AG04450 (cell line): ENCODE measurements around the gene FBXL3. TPM values are rescaled to one million over a fixed set of nuclear protein-coding genes. Genes with fewer than 3 reads are reported as not detected.

ENCODE experiments used
- CTCF ChIA-PET: fragments of 300-600, 350-600 bp; formaldehyde crosslinking; extraction: SDS; loops from one replicate; lab custom pipeline; 2022; ENCODE audit warnings: antibody characterized with exemption, inconsistent platforms; lab: Charles Lee
- POLR2A ChIA-PET: fragments of 350-600 bp; formaldehyde crosslinking; extraction: SDS; loops from one replicate; lab custom pipeline; 2021; ENCODE audit warnings: antibody characterized with exemption, inconsistent platforms; lab: Yijun Ruan, JAX
- DNase-seq: peaks from one replicate; pipeline ENCODE4 v3.0.0-alpha.2; 2011; ENCODE audit warnings: low read depth, low spot score
- H3K27ac ChIP-seq: one replicate; pipeline ENCODE4 v1.5.1; 2012; ENCODE audit warnings: low read depth, low read length, control low read depth
- H3K27me3 ChIP-seq: one replicate; pipeline ENCODE4 v1.6.0; 2012; ENCODE audit warnings: low read length; ENCODE audit not compliant: control insufficient read depth, insufficient read depth
- H3K4me3 ChIP-seq: 2 replicates; pipeline ENCODE4 v1.5.1; 2011; ENCODE audit warnings: mild to moderate bottlenecking, low read depth, low read length, control low read depth
- H3K9me3 ChIP-seq: 2 replicates; pipeline ENCODE4 v1.5.1; 2012; ENCODE audit warnings: low read length; ENCODE audit not compliant: control insufficient read depth, insufficient read depth
- polyA minus RNA-seq: library from RNA; depleted of rRNA, polyadenylated mRNA; stranded (reverse); fragments of >200 nt; gene quantifications from 2 replicates; pipeline ENCODE4 v1.2.3, GENCODE V29; 2011; rRNA and poly(A)+ RNA removed
- polyA plus RNA-seq: library from polyadenylated mRNA; depleted of rRNA; stranded (reverse); fragments of >200 nt; gene quantifications from 2 replicates; pipeline ENCODE4 v1.2.3, GENCODE V29; 2011; rRNA removed
- TF ChIP-seq, protein P1 (sequence below): IDR thresholded peaks from 2 replicates; pipeline ENCODE4 v1.5.1; 2011; ENCODE audit warnings: low read depth, low read length, control low read depth, inconsistent platforms

The FBXL3 gene, protein sequence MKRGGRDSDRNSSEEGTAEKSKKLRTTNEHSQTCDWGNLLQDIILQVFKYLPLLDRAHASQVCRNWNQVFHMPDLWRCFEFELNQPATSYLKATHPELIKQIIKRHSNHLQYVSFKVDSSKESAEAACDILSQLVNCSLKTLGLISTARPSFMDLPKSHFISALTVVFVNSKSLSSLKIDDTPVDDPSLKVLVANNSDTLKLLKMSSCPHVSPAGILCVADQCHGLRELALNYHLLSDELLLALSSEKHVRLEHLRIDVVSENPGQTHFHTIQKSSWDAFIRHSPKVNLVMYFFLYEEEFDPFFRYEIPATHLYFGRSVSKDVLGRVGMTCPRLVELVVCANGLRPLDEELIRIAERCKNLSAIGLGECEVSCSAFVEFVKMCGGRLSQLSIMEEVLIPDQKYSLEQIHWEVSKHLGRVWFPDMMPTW
- polyA plus RNA-seq (29.0 and 38.0 TPM in 2 replicates), polyA minus RNA-seq (19.2 and 36.5 TPM in 2 replicates)

DNA sequence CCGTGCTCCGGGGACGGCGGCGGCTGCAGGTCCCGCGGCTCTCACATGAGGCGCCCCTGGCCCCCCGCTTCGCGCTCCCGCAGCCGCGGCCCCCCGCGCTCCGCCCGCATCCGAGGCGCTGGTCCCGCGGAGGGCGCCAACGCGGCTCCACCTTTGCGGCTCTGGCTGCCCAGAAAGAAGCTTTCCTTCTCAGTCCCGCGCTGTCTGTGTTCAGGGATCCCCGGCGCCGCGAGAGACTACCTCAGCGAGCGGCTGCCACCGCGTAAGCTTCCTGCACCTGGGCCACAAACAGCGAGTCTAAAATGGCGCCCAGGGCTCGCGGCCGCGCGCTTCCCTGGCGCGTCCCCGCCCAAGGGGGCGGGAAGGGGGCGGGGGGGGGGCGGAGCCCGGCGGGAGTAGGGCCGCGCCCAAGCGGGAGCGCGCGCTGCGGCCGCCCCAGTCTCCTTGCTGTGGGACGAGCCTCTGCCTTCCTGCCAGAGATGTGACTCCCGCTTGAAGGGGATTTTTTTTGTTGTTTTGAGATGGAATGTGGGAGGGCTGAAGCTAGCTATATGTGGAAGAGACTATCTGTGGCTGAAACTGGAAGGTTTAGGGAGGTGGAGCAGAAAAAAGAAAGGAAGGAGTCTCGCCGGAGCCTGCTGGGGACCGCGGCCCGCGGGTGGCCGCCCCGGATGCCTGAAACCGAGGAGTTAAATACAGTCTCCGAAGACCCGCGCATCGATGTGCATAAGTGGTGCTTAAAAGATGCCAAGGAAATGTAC, at the start of gene FBXL3:
TSS of gene FBXL3 (minus strand) at position 299 of the 761 bp plus-strand sequence. CDS start 5,299 bp downstream, outside the sequence.
- POLR2A ChIA-PET: interaction anchor here (0.8 to 1.6 kb wide), 2 partner anchors 16 to 23 kb away, joined by 4 read pairs; no protein-coding TSS in a partner anchor
- H3K4me3 ChIP-seq: peak within 1 kb of the TSS; percentile 88
- TF ChIP-seq, protein P1, sequence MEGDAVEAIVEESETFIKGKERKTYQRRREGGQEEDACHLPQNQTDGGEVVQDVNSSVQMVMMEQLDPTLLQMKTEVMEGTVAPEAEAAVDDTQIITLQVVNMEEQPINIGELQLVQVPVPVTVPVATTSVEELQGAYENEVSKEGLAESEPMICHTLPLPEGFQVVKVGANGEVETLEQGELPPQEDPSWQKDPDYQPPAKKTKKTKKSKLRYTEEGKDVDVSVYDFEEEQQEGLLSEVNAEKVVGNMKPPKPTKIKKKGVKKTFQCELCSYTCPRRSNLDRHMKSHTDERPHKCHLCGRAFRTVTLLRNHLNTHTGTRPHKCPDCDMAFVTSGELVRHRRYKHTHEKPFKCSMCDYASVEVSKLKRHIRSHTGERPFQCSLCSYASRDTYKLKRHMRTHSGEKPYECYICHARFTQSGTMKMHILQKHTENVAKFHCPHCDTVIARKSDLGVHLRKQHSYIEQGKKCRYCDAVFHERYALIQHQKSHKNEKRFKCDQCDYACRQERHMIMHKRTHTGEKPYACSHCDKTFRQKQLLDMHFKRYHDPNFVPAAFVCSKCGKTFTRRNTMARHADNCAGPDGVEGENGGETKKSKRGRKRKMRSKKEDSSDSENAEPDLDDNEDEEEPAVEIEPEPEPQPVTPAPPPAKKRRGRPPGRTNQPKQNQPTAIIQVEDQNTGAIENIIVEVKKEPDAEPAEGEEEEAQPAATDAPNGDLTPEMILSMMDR: no peak
- no peaks in the 10 kb centered on the region for H3K9me3 ChIP-seq
- no peaks in the 10 kb centered on the region for H3K27me3 ChIP-seq
- CTCF ChIA-PET: interaction anchor here (0.6 to 2.9 kb wide), 3 partner anchors 46 to 1393 kb away, joined by 3 to 14 read pairs (median 7); no protein-coding TSS in a partner anchor
- H3K27ac ChIP-seq: peak within 1 kb of the TSS; percentile 71
- DNase-seq: peak; percentile 81

DNA sequence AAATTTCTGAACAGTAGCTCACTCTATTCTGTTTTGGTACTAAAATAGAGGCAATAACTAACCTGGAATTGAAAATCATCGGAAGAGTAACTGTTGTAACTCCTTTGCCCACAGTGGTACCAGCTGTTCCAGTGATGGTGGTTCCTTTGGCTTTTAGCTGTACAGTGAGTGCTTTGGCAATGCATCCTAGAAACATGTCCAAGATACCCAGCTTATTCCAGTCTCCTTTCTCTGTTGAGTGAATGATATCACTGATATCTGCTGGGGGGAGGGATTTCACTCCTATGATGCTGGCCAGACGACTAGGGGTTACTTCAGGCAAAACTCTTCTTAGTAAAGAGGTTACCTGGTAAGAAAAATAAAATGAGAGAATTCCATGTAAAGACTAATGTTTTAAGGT, 40.6 kb upstream of the FBXL3 start:
- TF ChIP-seq, protein P1: no peak
- Histone ChIP-seq H3K27me3 (no peaks in the 10 kb centered on the region), H3K9me3 (no peaks in the 10 kb centered on the region), H3K27ac (no peak overlapping the region), H3K4me3 (no peak overlapping the region)
- DNase-seq: no peak
- POLR2A ChIA-PET: no interaction called here
- CTCF ChIA-PET: interaction anchor here (3.2 kb wide), 1 partner anchor 411 kb away, joined by 11 read pairs; no protein-coding TSS in a partner anchor

DNA sequence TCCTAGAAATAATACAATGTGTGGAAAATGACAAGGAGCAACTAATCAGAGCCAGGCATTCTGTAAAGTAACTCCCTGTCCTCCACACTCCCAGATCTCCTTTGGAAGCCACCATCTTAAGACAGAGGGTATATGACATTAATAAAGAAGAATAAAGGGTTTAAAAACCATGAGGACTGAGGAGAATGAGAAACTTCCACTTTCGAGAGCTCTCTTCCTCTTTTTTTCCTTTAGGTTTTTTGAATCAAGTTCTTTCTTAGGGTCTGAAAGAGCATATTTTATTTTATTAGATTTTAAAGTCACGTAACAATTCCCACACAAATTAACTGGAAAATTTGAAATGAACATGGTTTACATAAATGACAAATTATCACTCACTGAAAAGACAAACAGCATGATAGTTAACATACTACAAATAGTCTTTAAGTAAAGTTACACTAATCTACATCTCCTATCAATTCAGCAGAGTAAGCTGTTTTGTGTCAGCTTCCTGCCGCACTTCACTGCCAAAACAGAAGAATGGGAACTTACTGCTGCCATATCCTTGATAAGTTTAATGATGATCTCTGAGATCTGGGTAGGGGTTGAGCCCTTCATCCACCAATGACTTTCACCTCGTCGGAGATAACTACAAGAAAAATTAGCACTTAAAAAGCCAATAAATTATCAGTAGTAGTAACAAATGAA, 38.6 kb upstream of the FBXL3 start:
- ChIA-PET CTCF (no interaction called here), POLR2A (no interaction called here)
- no peak for DNase-seq
- Histone ChIP-seq H3K9me3 (no peaks in the 10 kb centered on the region), H3K27me3 (no peaks in the 10 kb centered on the region), H3K27ac (no peak overlapping the region), H3K4me3 (no peak overlapping the region)
- TF ChIP-seq, protein P1: no peak

DNA sequence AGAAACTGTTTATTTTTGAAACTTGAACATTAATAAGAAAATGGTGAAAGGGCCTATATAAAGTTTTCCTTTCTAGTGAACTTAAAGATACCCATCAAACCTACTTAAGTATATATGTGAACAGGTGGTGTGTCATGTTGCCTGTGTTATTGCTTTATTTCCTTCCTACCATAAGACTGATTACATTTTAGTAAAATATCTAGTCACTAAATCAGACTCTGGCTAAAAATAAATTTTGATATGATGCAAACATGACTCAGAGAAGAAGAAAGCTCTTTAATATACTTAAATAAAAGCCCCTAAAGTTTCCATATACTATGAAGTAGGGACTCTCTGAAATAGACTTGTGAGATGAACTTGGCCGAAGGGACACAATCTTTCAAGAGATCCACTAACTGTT, 35.1 kb upstream of the FBXL3 start:
- Histone ChIP-seq H3K27me3 (no peaks in the 10 kb centered on the region), H3K4me3 (no peak overlapping the region), H3K9me3 (no peaks in the 10 kb centered on the region), H3K27ac (no peak overlapping the region)
- TF ChIP-seq, protein P1: no peak
- no peak for DNase-seq
- ChIA-PET CTCF (interaction anchor here (0.8 kb wide), 1 partner anchor 60 kb away, joined by 3 read pairs; no protein-coding TSS in a partner anchor), POLR2A (no interaction called here)
